ENCODE measurements around the gene RABGAP1. TPM values are rescaled to one million over a fixed set of nuclear protein-coding genes. Genes with fewer than 3 reads are reported as not detected.

Gene RABGAP1
- total and polyA plus RNA-seq, 4 donors: 3.8 to 25.7 (median 10.5) TPM

DNA sequence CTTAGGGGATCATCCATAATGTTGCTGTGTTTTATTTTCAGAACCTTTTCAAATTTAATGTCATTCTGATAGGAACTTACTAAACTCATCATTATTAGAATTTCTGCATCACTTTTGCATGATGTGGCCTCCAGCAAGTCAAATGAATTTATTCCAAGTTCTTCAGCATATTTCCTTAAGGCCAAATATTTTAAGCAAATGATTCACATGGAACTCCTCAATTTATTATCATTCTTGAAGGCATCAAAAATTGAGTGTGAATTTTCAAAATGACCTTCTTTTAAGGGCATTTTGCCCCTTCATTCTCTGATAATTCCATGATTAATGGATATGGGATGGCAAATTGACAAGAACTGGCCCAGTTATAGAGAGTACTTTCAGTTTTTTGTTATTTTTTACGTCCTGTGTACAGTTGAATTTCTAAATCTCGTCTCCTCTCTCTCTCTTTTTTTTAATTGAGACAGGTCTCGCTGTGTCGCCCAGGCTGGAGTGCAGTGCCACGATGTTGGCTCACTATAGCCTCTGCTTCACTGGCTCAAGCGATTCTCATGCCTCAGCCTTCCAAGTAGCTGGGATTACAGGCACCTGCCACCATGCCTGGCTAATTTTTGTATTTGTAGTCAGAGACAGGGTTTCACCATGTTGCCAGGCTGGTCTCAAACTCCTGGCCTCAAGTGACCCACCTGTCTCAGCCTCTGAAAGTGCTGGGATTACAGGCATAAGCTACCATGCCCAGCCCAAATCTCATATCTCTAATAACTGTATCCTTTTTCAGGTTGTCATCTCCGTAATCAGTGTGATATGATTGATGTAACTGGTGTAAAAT is 121.7 kb downstream of the RABGAP1 start:
- Histone ChIP-seq H3K4me3 (ENCODE audit: low read depth in 1 of 3, low read length in 3 of 3) (no peak overlapping the region), H3K9ac (ENCODE audit: low read depth in 1 of 2, low read length in 2 of 2) (no peak overlapping the region), H3K27me3 (ENCODE audit: control insufficient read depth in 4 of 4, insufficient read depth in 4 of 4, low read length in 3 of 4) (no peaks in the 10 kb centered on the region), H3K36me3 (ENCODE audit: control insufficient read depth in 4 of 4, insufficient read depth in 3 of 4, low read depth in 1 of 4, low read length in 3 of 4) (peaks cover 1 to 17% (median 12%) of the 10 kb centered on the region in 4 donors), H3K4me1 (ENCODE audit: control insufficient read depth in 4 of 4, insufficient read depth in 4 of 4, low read length in 3 of 4) (no peaks in the 10 kb centered on the region), H3K27ac (ENCODE audit: low read depth in 1 of 2, low read length in 2 of 2) (no peak overlapping the region), H3K9me3 (ENCODE audit: control insufficient read depth in 4 of 4, low read length in 3 of 4) (no peaks in the 10 kb centered on the region)
- 92% methylated on average over 7 of the region's 7 CpGs for WGBS
- DNase-seq (ENCODE audit: low spot score): no peak
- no peak for TF ChIP-seq SP1 (IDR thresholded peaks at IDR 0.05)
- no peak for TF ChIP-seq FOXA2 (IDR thresholded peaks at IDR 0.05)
- TF ChIP-seq EGR1 (IDR thresholded peaks at IDR 0.05; ENCODE audit: low read depth in 2 of 2): no peak
- TF ChIP-seq, protein P1, sequence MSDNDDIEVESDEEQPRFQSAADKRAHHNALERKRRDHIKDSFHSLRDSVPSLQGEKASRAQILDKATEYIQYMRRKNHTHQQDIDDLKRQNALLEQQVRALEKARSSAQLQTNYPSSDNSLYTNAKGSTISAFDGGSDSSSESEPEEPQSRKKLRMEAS (IDR thresholded peaks at IDR 0.05): no peak
- TF ChIP-seq JUND (IDR thresholded peaks at IDR 0.05): no peak
- TF ChIP-seq, protein P2, sequence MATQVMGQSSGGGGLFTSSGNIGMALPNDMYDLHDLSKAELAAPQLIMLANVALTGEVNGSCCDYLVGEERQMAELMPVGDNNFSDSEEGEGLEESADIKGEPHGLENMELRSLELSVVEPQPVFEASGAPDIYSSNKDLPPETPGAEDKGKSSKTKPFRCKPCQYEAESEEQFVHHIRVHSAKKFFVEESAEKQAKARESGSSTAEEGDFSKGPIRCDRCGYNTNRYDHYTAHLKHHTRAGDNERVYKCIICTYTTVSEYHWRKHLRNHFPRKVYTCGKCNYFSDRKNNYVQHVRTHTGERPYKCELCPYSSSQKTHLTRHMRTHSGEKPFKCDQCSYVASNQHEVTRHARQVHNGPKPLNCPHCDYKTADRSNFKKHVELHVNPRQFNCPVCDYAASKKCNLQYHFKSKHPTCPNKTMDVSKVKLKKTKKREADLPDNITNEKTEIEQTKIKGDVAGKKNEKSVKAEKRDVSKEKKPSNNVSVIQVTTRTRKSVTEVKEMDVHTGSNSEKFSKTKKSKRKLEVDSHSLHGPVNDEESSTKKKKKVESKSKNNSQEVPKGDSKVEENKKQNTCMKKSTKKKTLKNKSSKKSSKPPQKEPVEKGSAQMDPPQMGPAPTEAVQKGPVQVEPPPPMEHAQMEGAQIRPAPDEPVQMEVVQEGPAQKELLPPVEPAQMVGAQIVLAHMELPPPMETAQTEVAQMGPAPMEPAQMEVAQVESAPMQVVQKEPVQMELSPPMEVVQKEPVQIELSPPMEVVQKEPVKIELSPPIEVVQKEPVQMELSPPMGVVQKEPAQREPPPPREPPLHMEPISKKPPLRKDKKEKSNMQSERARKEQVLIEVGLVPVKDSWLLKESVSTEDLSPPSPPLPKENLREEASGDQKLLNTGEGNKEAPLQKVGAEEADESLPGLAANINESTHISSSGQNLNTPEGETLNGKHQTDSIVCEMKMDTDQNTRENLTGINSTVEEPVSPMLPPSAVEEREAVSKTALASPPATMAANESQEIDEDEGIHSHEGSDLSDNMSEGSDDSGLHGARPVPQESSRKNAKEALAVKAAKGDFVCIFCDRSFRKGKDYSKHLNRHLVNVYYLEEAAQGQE (IDR thresholded peaks at IDR 0.05): no peak

DNA sequence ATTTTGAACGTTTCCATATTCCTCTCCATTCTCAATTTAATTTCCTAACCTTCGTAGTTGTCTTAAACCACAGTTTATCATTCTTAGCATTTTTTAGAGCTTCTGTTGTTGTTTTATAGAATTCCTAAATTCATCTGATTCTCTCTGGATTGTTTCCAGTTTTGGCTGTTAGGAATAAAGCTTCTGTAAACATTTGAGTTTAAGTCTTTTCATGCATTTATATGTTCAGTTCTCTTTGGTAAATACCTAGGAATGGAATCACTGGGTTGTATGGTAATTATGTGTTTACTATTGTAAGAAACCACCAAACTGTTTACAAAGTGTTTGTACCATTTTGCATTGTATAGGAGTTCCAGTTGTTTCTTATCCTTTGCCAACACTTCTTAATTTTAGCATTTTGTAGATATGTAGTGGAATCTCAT is 122.4 kb downstream of the RABGAP1 start:
- no peak for DNase-seq (ENCODE audit: low spot score)
- no peaks in the 10 kb centered on the region for H3K4me1 ChIP-seq (ENCODE audit: control insufficient read depth in 4 of 4, insufficient read depth in 4 of 4, low read length in 3 of 4)
- WGBS: 83% methylated on average over 2 of the region's 2 CpGs
- H3K4me3 ChIP-seq (ENCODE audit: low read depth in 1 of 3, low read length in 3 of 3): no peak overlapping the region
- TF ChIP-seq, protein P3, sequence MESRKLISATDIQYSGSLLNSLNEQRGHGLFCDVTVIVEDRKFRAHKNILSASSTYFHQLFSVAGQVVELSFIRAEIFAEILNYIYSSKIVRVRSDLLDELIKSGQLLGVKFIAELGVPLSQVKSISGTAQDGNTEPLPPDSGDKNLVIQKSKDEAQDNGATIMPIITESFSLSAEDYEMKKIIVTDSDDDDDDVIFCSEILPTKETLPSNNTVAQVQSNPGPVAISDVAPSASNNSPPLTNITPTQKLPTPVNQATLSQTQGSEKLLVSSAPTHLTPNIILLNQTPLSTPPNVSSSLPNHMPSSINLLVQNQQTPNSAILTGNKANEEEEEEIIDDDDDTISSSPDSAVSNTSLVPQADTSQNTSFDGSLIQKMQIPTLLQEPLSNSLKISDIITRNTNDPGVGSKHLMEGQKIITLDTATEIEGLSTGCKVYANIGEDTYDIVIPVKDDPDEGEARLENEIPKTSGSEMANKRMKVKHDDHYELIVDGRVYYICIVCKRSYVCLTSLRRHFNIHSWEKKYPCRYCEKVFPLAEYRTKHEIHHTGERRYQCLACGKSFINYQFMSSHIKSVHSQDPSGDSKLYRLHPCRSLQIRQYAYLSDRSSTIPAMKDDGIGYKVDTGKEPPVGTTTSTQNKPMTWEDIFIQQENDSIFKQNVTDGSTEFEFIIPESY (IDR thresholded peaks at IDR 0.05): no peak
- TF ChIP-seq SP1 (IDR thresholded peaks at IDR 0.05) (no peak), EGR1 (IDR thresholded peaks at IDR 0.05; ENCODE audit: low read depth in 2 of 2) (no peak), YY1 (IDR thresholded peaks at IDR 0.05) (no peak), HNF4A (conservative IDR thresholded peaks at IDR 0.05) (no peak), RAD21 (IDR thresholded peaks at IDR 0.05) (no peak), GABPA (IDR thresholded peaks at IDR 0.05 in 1 of 2, conservative IDR thresholded peaks at IDR 0.05 in 1 of 2) (no peak), JUND (IDR thresholded peaks at IDR 0.05) (no peak), FOXA1 (IDR thresholded peaks at IDR 0.05) (no peak), HNF4G (IDR thresholded peaks at IDR 0.05) (no peak), RXRA (IDR thresholded peaks at IDR 0.05) (no peak), FOXA2 (IDR thresholded peaks at IDR 0.05) (no peak), NR2F2 (IDR thresholded peaks at IDR 0.05) (no peak), TAF1 (conservative IDR thresholded peaks at IDR 0.05) (no peak)
- TF ChIP-seq, protein P1 (IDR thresholded peaks at IDR 0.05): no peak
- TF ChIP-seq, protein P2 (IDR thresholded peaks at IDR 0.05): no peak
- TF ChIP-seq, protein P4, sequence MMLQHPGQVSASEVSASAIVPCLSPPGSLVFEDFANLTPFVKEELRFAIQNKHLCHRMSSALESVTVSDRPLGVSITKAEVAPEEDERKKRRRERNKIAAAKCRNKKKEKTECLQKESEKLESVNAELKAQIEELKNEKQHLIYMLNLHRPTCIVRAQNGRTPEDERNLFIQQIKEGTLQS (IDR thresholded peaks at IDR 0.05): no peak
- H3K27ac ChIP-seq (ENCODE audit: low read depth in 1 of 2, low read length in 2 of 2): no peak overlapping the region
- peaks cover 1 to 21% (median 14%) of the 10 kb centered on the region in 4 donors for H3K36me3 ChIP-seq (ENCODE audit: control insufficient read depth in 4 of 4, insufficient read depth in 3 of 4, low read depth in 1 of 4, low read length in 3 of 4)
- no peak overlapping the region for H3K9ac ChIP-seq (ENCODE audit: low read depth in 1 of 2, low read length in 2 of 2)
- H3K27me3 ChIP-seq (ENCODE audit: control insufficient read depth in 4 of 4, insufficient read depth in 4 of 4, low read length in 3 of 4): no peaks in the 10 kb centered on the region
- H3K9me3 ChIP-seq (ENCODE audit: control insufficient read depth in 4 of 4, low read length in 3 of 4): no peaks in the 10 kb centered on the region
